HepG2 (cell line): ENCODE data around the gene TMEM131L. TPM values are rescaled to one million over a fixed set of nuclear protein-coding genes. Genes with fewer than 3 reads are reported as not detected.
A peak's percentile ranks its signal among the peaks of the same experiment; 100 is the strongest.

Experiments used
- ARHGAP35 ChIP-seq: sonication (generic); formaldehyde crosslinking; IDR thresholded peaks from 2 replicates; pipeline ENCODE4 v1.9.0; 2022; ENCODE audit warnings: mild to moderate bottlenecking, inconsistent platforms, moderate library complexity, missing genetic modification reagents, borderline replicate concordance
- HOXA7 ChIP-seq: sonication (generic); formaldehyde crosslinking; IDR thresholded peaks from 2 replicates; pipeline ENCODE4 v1.8.1; 2022; ENCODE audit warnings: mild to moderate bottlenecking, missing genetic modification reagents, moderate library complexity
- RELA ChIP-seq: sonication (generic); formaldehyde crosslinking; IDR thresholded peaks from 2 replicates; pipeline ENCODE4 v1.4.0; 2020; ENCODE audit warnings: missing genetic modification reagents
- RERE ChIP-seq: IDR thresholded peaks from 2 replicates; pipeline ENCODE4 v1.6.1; 2016; ENCODE audit warnings: low read depth, missing genetic modification reagents, missing compliant biosample characterization
- STAT5B ChIP-seq: sonication (generic); formaldehyde crosslinking; IDR thresholded peaks from 2 replicates; pipeline ENCODE4 v1.4.0; 2020; ENCODE audit warnings: missing genetic modification reagents
- ZBTB49 ChIP-seq: sonication (generic); formaldehyde crosslinking; IDR thresholded peaks from 2 replicates; pipeline ENCODE4 v1.4.0; 2020; ENCODE audit warnings: missing genetic modification reagents, borderline replicate concordance
- ZNF160 ChIP-seq: sonication (generic); formaldehyde crosslinking; IDR thresholded peaks from 2 replicates; pipeline ENCODE4 v1.8.0; 2022; ENCODE audit warnings: mild to moderate bottlenecking, inconsistent platforms, missing genetic modification reagents
- ZNF232 ChIP-seq: sonication (generic); formaldehyde crosslinking; IDR thresholded peaks from 2 replicates; pipeline ENCODE4 v1.4.0; 2020; ENCODE audit warnings: missing genetic modification reagents, borderline replicate concordance
- polyA plus RNA-seq, 8 experiments: library from polyadenylated mRNA; depleted of rRNA in 3 of 8; stranded (reverse) in 7 of 8; unstranded in 1 of 8; fragments of >200 nt; fragmentation: Illumina TruSeq in 4 of 8; extraction: Trizol in 4 of 8; gene quantifications; 2 replicates each; pipeline versions ENCODE4 v1.2.1 to v1.2.3, GENCODE V29; 2011 to 2016; ENCODE audit warnings: low read depth in 4 of 8, missing spikeins in 1 of 8, mixed read lengths in 1 of 8; ENCODE audit not compliant: insufficient read depth in 1 of 8
- total RNA-seq, 5 experiments: library from RNA; depleted of rRNA; stranded (reverse); fragments of >200 nt; fragmentation: Illumina TruSeq; extraction: Trizol; gene quantifications; 2 replicates each; pipeline ENCODE4 v1.2.3, GENCODE V29; 2016; ENCODE audit warnings: low read depth in 1 of 5
- TF ChIP-seq, protein P1 (sequence below): sonication (generic); formaldehyde crosslinking; IDR thresholded peaks from 2 replicates; pipeline ENCODE4 v1.5.1; 2020; ENCODE audit warnings: missing genetic modification reagents, mild to moderate bottlenecking, borderline replicate concordance
- TF ChIP-seq, protein P2 (sequence below), 2 experiments: fragments of 450-650 bp in 1 of 2; sonication (generic) in 1 of 2; formaldehyde crosslinking in 1 of 2; IDR thresholded peaks; 2 replicates each; pipeline versions ENCODE4 v1.6.1 to v1.8.0; 2016 to 2022; ENCODE audit warnings: antibody characterized with exemption in 1 of 2, mild to moderate bottlenecking in 1 of 2, missing genetic modification reagents in 1 of 2

TMEM131L gene
- total and polyA plus RNA-seq, 2 of the 13 experiments (the other 11 are each of a cell fraction or from before 2014, with no cell fraction given) = 2.2 to 4.5 TPM

- TF ChIP-seq RERE (CRISPR knock-in tag) (no peak), HOXA7 (CRISPR knock-in tag) (no peak), ZNF160 (CRISPR knock-in tag) (no peak), ZNF232 (CRISPR knock-in tag) (peak; percentile 59; the same call in 1 of the 2 replicates), ZBTB49 (CRISPR knock-in tag) (no peak), ARHGAP35 (CRISPR knock-in tag) (no peak), RELA (CRISPR knock-in tag) (no peak), STAT5B (0 out of 2 replicates have a peak, but pooled peaks have one; percentile 27)
- TF ChIP-seq, protein P1, sequence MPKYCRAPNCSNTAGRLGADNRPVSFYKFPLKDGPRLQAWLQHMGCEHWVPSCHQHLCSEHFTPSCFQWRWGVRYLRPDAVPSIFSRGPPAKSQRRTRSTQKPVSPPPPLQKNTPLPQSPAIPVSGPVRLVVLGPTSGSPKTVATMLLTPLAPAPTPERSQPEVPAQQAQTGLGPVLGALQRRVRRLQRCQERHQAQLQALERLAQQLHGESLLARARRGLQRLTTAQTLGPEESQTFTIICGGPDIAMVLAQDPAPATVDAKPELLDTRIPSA (CRISPR knock-in tag) = no peak
- TF ChIP-seq, protein P2, sequence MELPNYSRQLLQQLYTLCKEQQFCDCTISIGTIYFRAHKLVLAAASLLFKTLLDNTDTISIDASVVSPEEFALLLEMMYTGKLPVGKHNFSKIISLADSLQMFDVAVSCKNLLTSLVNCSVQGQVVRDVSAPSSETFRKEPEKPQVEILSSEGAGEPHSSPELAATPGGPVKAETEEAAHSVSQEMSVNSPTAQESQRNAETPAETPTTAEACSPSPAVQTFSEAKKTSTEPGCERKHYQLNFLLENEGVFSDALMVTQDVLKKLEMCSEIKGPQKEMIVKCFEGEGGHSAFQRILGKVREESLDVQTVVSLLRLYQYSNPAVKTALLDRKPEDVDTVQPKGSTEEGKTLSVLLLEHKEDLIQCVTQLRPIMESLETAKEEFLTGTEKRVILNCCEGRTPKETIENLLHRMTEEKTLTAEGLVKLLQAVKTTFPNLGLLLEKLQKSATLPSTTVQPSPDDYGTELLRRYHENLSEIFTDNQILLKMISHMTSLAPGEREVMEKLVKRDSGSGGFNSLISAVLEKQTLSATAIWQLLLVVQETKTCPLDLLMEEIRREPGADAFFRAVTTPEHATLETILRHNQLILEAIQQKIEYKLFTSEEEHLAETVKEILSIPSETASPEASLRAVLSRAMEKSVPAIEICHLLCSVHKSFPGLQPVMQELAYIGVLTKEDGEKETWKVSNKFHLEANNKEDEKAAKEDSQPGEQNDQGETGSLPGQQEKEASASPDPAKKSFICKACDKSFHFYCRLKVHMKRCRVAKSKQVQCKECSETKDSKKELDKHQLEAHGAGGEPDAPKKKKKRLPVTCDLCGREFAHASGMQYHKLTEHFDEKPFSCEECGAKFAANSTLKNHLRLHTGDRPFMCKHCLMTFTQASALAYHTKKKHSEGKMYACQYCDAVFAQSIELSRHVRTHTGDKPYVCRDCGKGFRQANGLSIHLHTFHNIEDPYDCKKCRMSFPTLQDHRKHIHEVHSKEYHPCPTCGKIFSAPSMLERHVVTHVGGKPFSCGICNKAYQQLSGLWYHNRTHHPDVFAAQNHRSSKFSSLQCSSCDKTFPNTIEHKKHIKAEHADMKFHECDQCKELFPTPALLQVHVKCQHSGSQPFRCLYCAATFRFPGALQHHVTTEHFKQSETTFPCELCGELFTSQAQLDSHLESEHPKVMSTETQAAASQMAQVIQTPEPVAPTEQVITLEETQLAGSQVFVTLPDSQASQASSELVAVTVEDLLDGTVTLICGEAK (IDR thresholded peaks at IDR 0.05) = no peak
- TF ChIP-seq, protein P2 (CRISPR knock-in tag; IDR thresholded peaks at IDR 0.05) = peak; percentile 19; the same call in 1 of the 2 replicates
Measured at GRCh38 chr4:153465615-153466080, 512 bp upstream of the TMEM131L start (continued).
